Left lung (tissue), 10 donors: ENCODE data around the gene CNGA2. TPM values are rescaled to one million over a fixed set of nuclear protein-coding genes. Genes with fewer than 3 reads are reported as not detected.

Experiments used
- ATAC-seq: fragments of 200-7000 bp; cut with Tn5 transposase; one replicate; pipeline ENCODE4 v1.9.1; 2020; ENCODE audit warnings: moderate library complexity
- DNase-seq, 4 donors: peaks; one replicate each; pipeline ENCODE4 v3.0.0-alpha.2; 2013 to 2020
- H3K27ac ChIP-seq, 2 donors: fragments of 200-600 bp; sonication (generic) in 1 of 2; one replicate each; pipeline versions ENCODE4 v1.5.0 to v1.8.0; 2020 to 2021
- H3K27me3 ChIP-seq, 2 donors: fragments of 200-600 bp; sonication (generic) in 1 of 2; one replicate each; pipeline versions ENCODE4 v1.5.0 to v1.8.0; 2020 to 2021
- H3K36me3 ChIP-seq, 2 donors: fragments of 200-600 bp; sonication (generic) in 1 of 2; one replicate each; pipeline versions ENCODE4 v1.5.0 to v1.8.0; 2020 to 2021
- H3K4me1 ChIP-seq, 2 donors: fragments of 200-600 bp; one replicate each; pipeline ENCODE4 v1.8.0; 2021
- H3K4me3 ChIP-seq, 2 donors: fragments of 200-600 bp; sonication (generic) in 1 of 2; one replicate each; pipeline versions ENCODE4 v1.5.0 to v1.8.0; 2020 to 2021; ENCODE audit warnings: mild to moderate bottlenecking in 1 of 2
- H3K9me3 ChIP-seq, 2 donors: fragments of 200-600 bp; sonication (generic) in 1 of 2; one replicate each; pipeline versions ENCODE4 v1.5.0 to v1.8.0; 2020 to 2021
- intact Hi-C, 2 donors: fragments of 100-400 bp; cut with DNase I; formaldehyde crosslinking; loops; one replicate each; pipeline versions ENCODE4 v1.11.2 to v1.14.2; 2022
- polyA plus RNA-seq, 6 donors: library from polyadenylated mRNA; unstranded; fragments of 120-200 nt; gene quantifications; one replicate each; pipeline ENCODE4 v1.2.1, GENCODE V29; 2013; ENCODE audit not compliant: insufficient read length in 6 of 6
- total RNA-seq, 2 donors: library from RNA; stranded (reverse); fragmentation: NEBNext Ultra II Directional; extraction: Animal tissue kit (Norgen Biotek cat#: 25700); gene quantifications; one replicate each; pipeline ENCODE4 v1.2.1, GENCODE V29; 2021
- TF ChIP-seq, protein P1 (sequence below), 2 donors: fragments of 200-600 bp; sonication (generic) in 1 of 2; IDR thresholded peaks; one replicate each; pipeline versions ENCODE4 v1.5.0 to v1.8.0; 2021; ENCODE audit warnings: antibody characterized with exemption in 2 of 2
- donor health status: DM: no; HTN: yes; CAD: no.
- donor health status: DM: no; HTN: no; CAD: no.

Gene CNGA2
- total and polyA plus RNA-seq, 8 donors: not detected

DNA sequence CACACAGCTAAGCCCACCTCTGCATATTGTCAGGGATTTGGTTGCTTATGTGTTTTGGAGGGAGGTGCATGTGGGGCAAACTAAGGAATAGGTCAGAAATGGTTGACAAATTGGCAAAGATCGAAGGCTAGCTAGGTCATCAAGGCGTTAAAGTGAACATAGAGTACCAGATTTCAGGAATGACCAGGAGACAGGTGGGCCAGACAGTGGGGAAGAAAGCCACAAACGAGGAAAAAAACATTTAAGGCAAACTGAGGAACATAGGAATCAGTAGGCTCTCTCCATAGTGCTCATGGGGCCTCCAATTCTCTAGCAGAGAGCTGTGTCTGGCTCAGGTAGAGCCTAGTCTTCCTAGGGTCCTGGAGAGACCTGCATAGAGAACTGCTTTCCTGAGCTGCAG lies 57.4 kb downstream of the CNGA2 start:
- TF ChIP-seq, protein P1, sequence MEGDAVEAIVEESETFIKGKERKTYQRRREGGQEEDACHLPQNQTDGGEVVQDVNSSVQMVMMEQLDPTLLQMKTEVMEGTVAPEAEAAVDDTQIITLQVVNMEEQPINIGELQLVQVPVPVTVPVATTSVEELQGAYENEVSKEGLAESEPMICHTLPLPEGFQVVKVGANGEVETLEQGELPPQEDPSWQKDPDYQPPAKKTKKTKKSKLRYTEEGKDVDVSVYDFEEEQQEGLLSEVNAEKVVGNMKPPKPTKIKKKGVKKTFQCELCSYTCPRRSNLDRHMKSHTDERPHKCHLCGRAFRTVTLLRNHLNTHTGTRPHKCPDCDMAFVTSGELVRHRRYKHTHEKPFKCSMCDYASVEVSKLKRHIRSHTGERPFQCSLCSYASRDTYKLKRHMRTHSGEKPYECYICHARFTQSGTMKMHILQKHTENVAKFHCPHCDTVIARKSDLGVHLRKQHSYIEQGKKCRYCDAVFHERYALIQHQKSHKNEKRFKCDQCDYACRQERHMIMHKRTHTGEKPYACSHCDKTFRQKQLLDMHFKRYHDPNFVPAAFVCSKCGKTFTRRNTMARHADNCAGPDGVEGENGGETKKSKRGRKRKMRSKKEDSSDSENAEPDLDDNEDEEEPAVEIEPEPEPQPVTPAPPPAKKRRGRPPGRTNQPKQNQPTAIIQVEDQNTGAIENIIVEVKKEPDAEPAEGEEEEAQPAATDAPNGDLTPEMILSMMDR (IDR thresholded peaks at IDR 0.05): no peak
- H3K36me3 ChIP-seq: no peaks in the 10 kb centered on the region
- H3K27ac ChIP-seq: no peak overlapping the region
- no peaks in the 10 kb centered on the region for H3K9me3 ChIP-seq
- no peak for DNase-seq
- no peaks in the 10 kb centered on the region for H3K27me3 ChIP-seq
- intact Hi-C loops: no loop called here
- no peak overlapping the region for H3K4me3 ChIP-seq
- no peaks in the 10 kb centered on the region for H3K4me1 ChIP-seq
- ATAC-seq: no peak

DNA sequence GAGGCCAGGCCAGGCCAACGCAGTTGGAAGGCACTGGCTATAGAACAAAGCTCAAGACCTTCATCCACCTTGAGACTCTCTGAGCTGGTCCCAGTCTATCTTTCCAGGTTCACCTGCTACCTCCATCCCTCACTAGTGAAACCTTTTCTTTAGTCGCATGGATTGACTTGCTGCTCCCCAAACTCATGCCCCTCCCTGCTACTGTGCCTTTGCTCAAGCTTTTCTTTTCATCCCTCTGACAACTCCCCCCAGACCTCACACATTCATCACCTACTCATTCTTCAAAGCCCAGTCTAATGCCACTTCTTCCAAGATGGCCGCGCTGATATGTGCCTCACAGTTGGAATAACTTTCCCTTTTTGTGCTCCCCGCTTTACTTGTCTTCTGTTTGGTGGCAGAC lies 58.0 kb downstream of the CNGA2 start:
- ATAC-seq (no peak), DNase-seq (no peak)
- Histone ChIP-seq H3K36me3 (no peaks in the 10 kb centered on the region), H3K4me3 (no peak overlapping the region), H3K27me3 (no peaks in the 10 kb centered on the region), H3K27ac (no peak overlapping the region), H3K4me1 (no peaks in the 10 kb centered on the region), H3K9me3 (no peaks in the 10 kb centered on the region)
- TF ChIP-seq, protein P1 (IDR thresholded peaks at IDR 0.05): no peak
- intact Hi-C loops: no loop called here

DNA sequence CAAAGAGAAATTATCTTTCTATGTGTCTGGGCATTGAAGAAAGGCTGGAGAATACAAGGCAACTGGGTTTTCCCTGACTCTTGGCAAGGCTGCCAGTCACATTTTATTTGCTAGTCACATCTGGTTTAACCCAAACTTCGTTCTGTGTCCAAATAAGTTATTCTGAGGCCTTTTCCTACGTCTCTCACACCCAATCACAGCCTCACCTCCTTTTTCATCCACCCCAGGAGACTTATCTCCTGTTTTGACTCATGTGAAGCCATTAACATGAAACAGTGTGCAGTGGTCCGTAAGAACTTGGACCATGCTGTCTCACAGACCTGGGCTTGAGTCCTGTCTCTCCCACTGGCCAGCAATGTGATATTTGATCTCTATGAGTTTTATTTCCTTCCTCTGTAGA lies 59.3 kb downstream of the CNGA2 start:
- Histone ChIP-seq H3K27ac (no peak overlapping the region), H3K4me1 (no peaks in the 10 kb centered on the region), H3K36me3 (no peaks in the 10 kb centered on the region), H3K9me3 (no peaks in the 10 kb centered on the region), H3K4me3 (no peak overlapping the region), H3K27me3 (no peaks in the 10 kb centered on the region)
- ATAC-seq (no peak), DNase-seq (no peak)
- intact Hi-C loops: no loop called here
- TF ChIP-seq, protein P1 (IDR thresholded peaks at IDR 0.05): no peak

Other genes starting within 250 kb of the CNGA2 start
- not detected for gene PASD1, start 171.1 kb upstream of the CNGA2 start, total RNA-seq
- under 1 TPM in 5 of 6 donors, not detected in 1; 0.04 to 0.20 (median 0.09) TPM for gene PASD1, start 171.1 kb upstream of the CNGA2 start, polyA plus RNA-seq
- gene PRRG3, start 39.3 kb upstream of the CNGA2 start, total RNA-seq: 1 to 10 TPM; 1.9 to 2.1 TPM
- gene PRRG3, start 39.3 kb upstream of the CNGA2 start, polyA plus RNA-seq: 10 to 100 TPM in 5 of 6 donors, 1 to 10 TPM in 1; 9.8 to 17.5 (median 13.1) TPM
- not detected for gene FATE1, start 18.7 kb upstream of the CNGA2 start, total RNA-seq
- gene FATE1, start 18.7 kb upstream of the CNGA2 start, polyA plus RNA-seq: under 1 TPM; 0.18 to 0.61 (median 0.40) TPM
- gene MAGEA4, start 178.1 kb downstream of the CNGA2 start, total RNA-seq: not detected
- not detected for gene MAGEA4, start 178.1 kb downstream of the CNGA2 start, polyA plus RNA-seq
- gene GABRE, start 239.9 kb downstream of the CNGA2 start, total RNA-seq: 10 to 100 TPM; 20.0 to 21.2 TPM
- 10 to 100 TPM; 14.2 to 21.4 (median 16.2) TPM for gene GABRE, start 239.9 kb downstream of the CNGA2 start, polyA plus RNA-seq